Measurements from ENCODE around the gene ZRANB3. TPM values are rescaled to one million over a fixed set of nuclear protein-coding genes. Genes with fewer than 3 reads are reported as not detected.

The ZRANB3 gene
- total and polyA plus RNA-seq, 2 donors (not counting 3 experiments of a cell fraction or from before 2014, with no cell fraction given): 2.2 to 6.0 TPM

GRCh38 chr2:135212757-135213156 lies 318.3 kb downstream of the ZRANB3 start:
- H3K27me3 ChIP-seq (ENCODE audit: control insufficient read depth in 2 of 2, insufficient read depth in 2 of 2, low read length in 2 of 2): no peaks in the 10 kb centered on the region
- TF ChIP-seq MAX (IDR thresholded peaks at IDR 0.05; ENCODE audit: insufficient read depth, insufficient read length) (no peak), GATA2 (IDR thresholded peaks at IDR 0.05; ENCODE audit: insufficient read depth, insufficient read length, low read depth, low read length) (no peak), MYC (IDR thresholded peaks at IDR 0.05; ENCODE audit: low read depth, low read length) (no peak)
- intact Hi-C loops (cut with micrococcal nuclease) (no loop called here), dilution Hi-C loops (cut with MboI; ENCODE audit: extremely low pct_ligation_motif_present, low sequenced_read_pairs) (no loop called here)
- no peak for FAIRE-seq
- no peak overlapping the region for H2AFZ ChIP-seq (ENCODE audit: low read depth, low read length)
- H3K4me3 ChIP-seq (replicated peaks in 1 of 3; ENCODE audit: insufficient read depth in 1 of 3, low read depth in 1 of 3, low read length in 3 of 3): no peak overlapping the region
- POLR2A ChIA-PET: no interaction called here
- H3K36me3 ChIP-seq (ENCODE audit: control insufficient read depth in 2 of 2, extremely low read depth in 1 of 2, insufficient read depth in 2 of 2, low read length in 2 of 2): no peaks in the 10 kb centered on the region
- no peaks in the 10 kb centered on the region for H3K4me1 ChIP-seq (ENCODE audit: control insufficient read depth, extremely low read depth, insufficient read depth, low read length)
- BruUV-seq (replicated peaks): no TSS peak
- CTCF ChIA-PET: interaction anchor here (1.5 kb wide), 1 partner anchor 13 kb away, joined by 4 read pairs; no protein-coding TSS in a partner anchor
- no peak overlapping the region for H3K27ac ChIP-seq (ENCODE audit: insufficient read depth, low read depth, low read length)
- H4K20me1 ChIP-seq (replicated peaks; ENCODE audit: control insufficient read depth, extremely low read depth, insufficient read depth, low read length): no peaks in the 10 kb centered on the region
- H3K9ac ChIP-seq (replicated peaks; ENCODE audit: extremely low read depth, insufficient read depth, low read length): no peak overlapping the region
- no peak for DNase-seq (ENCODE audit: low read depth, low spot score)
- H3K9me1 ChIP-seq (replicated peaks; ENCODE audit: control insufficient read depth, extremely low read depth, insufficient read depth, low read length): no peaks in the 10 kb centered on the region
- H3K79me2 ChIP-seq (ENCODE audit: control insufficient read depth, insufficient read depth, low read length): no peaks in the 10 kb centered on the region
- no peak overlapping the region for H3K4me2 ChIP-seq (ENCODE audit: insufficient read depth, low read length)
- no peaks in the 10 kb centered on the region for H3K9me3 ChIP-seq (replicated peaks; ENCODE audit: control insufficient read depth, insufficient read depth, low read length)

GRCh38 chr2:135208016-135208415 lies 323.0 kb downstream of the ZRANB3 start:
- no peaks in the 10 kb centered on the region for H3K4me1 ChIP-seq (ENCODE audit: control insufficient read depth, extremely low read depth, insufficient read depth, low read length)
- H2AFZ ChIP-seq (ENCODE audit: low read depth, low read length): no peak overlapping the region
- H4K20me1 ChIP-seq (replicated peaks; ENCODE audit: control insufficient read depth, extremely low read depth, insufficient read depth, low read length): no peaks in the 10 kb centered on the region
- FAIRE-seq: no peak
- no peak overlapping the region for H3K27ac ChIP-seq (ENCODE audit: insufficient read depth, low read depth, low read length)
- no peaks in the 10 kb centered on the region for H3K36me3 ChIP-seq (ENCODE audit: control insufficient read depth in 2 of 2, extremely low read depth in 1 of 2, insufficient read depth in 2 of 2, low read length in 2 of 2)
- DNase-seq (ENCODE audit: low read depth, low spot score): no peak
- H3K27me3 ChIP-seq (ENCODE audit: control insufficient read depth in 2 of 2, insufficient read depth in 2 of 2, low read length in 2 of 2): no peaks in the 10 kb centered on the region
- BruUV-seq (replicated peaks): no TSS peak
- no peaks in the 10 kb centered on the region for H3K9me1 ChIP-seq (replicated peaks; ENCODE audit: control insufficient read depth, extremely low read depth, insufficient read depth, low read length)
- TF ChIP-seq GATA2 (IDR thresholded peaks at IDR 0.05; ENCODE audit: insufficient read depth, insufficient read length, low read depth, low read length) (no peak), CTCF (IDR thresholded peaks at IDR 0.05; ENCODE audit: extremely low read depth in 1 of 2, insufficient read depth in 1 of 2, low read depth in 1 of 2, low read length in 2 of 2) (no peak), POLR2A (IDR thresholded peaks at IDR 0.05; ENCODE audit: low read depth, low read length) (no peak)
- POLR2A ChIA-PET: no interaction called here
- CTCF ChIA-PET: interaction anchor here (0.9 to 1.2 kb wide), 2 partner anchors 11 to 502 kb away, joined by 3 to 4 read pairs; no protein-coding TSS in a partner anchor
- H3K4me3 ChIP-seq (replicated peaks in 1 of 3; ENCODE audit: insufficient read depth in 1 of 3, low read depth in 1 of 3, low read length in 3 of 3): no peak overlapping the region
- H3K9ac ChIP-seq (replicated peaks; ENCODE audit: extremely low read depth, insufficient read depth, low read length): no peak overlapping the region
- H3K9me3 ChIP-seq (replicated peaks; ENCODE audit: control insufficient read depth, insufficient read depth, low read length): no peaks in the 10 kb centered on the region
- dilution Hi-C loops (cut with MboI; ENCODE audit: extremely low pct_ligation_motif_present, low sequenced_read_pairs) (no loop called here), intact Hi-C loops (cut with micrococcal nuclease) (no loop called here)
- H3K79me2 ChIP-seq (ENCODE audit: control insufficient read depth, insufficient read depth, low read length): no peaks in the 10 kb centered on the region
- H3K4me2 ChIP-seq (ENCODE audit: insufficient read depth, low read length): no peak overlapping the region

All from endothelial cell of umbilical vein (primary cell).